HepG2 (cell line): ENCODE measurements around the gene GTF2H1. TPM values are rescaled to one million over a fixed set of nuclear protein-coding genes. Genes with fewer than 3 reads are reported as not detected.

Source experiments
- ARID2 ChIP-seq: sonication (generic); formaldehyde crosslinking; IDR thresholded peaks from 2 replicates; pipeline ENCODE4 v1.8.1; 2022; ENCODE audit warnings: mild to moderate bottlenecking, missing genetic modification reagents, borderline replicate concordance
- ATF7-NPFF ChIP-seq: sonication (generic); formaldehyde crosslinking; IDR thresholded peaks from 2 replicates; pipeline ENCODE4 v1.8.1; 2023; ENCODE audit warnings: mild to moderate bottlenecking, low read depth, missing genetic modification reagents, moderate library complexity
- ISL2 ChIP-seq: sonication (generic); formaldehyde crosslinking; IDR thresholded peaks from 2 replicates; pipeline ENCODE4 v1.5.0; 2020; ENCODE audit warnings: missing genetic modification reagents
- ONECUT2 ChIP-seq: sonication (generic); formaldehyde crosslinking; IDR thresholded peaks from 2 replicates; pipeline ENCODE4 v1.4.0; 2020; ENCODE audit warnings: missing genetic modification reagents
- PHF20 ChIP-seq: sonication (generic); formaldehyde crosslinking; IDR thresholded peaks from 2 replicates; pipeline ENCODE4 v1.5.0; 2020; ENCODE audit warnings: mild to moderate bottlenecking, missing genetic modification reagents
- RARG ChIP-seq: sonication (generic); formaldehyde crosslinking; IDR thresholded peaks from 2 replicates; pipeline ENCODE4 v1.4.0; 2020; ENCODE audit warnings: low read depth, mild to moderate bottlenecking, missing genetic modification reagents
- SP5 ChIP-seq: IDR thresholded peaks from 2 replicates; pipeline ENCODE4 v1.6.1; 2016; ENCODE audit warnings: low read depth, borderline replicate concordance
- TAF15 ChIP-seq: fragments of 200-400 bp; formaldehyde crosslinking; IDR thresholded peaks from one replicate; pipeline ENCODE4 v1.6.1; 2018; ENCODE audit warnings: mild to moderate bottlenecking, low read depth, low read length; ENCODE audit not compliant: poor library complexity, severe bottlenecking
- ZBTB4 ChIP-seq: sonication (generic); formaldehyde crosslinking; IDR thresholded peaks from 2 replicates; pipeline ENCODE4 v1.4.0; 2020; ENCODE audit warnings: missing genetic modification reagents, mild to moderate bottlenecking, borderline replicate concordance
- ZKSCAN1 ChIP-seq: fragments of 150-350 bp; IDR thresholded peaks from 2 replicates; pipeline ENCODE4 v1.6.1; 2014; ENCODE audit warnings: low read length
- ZNF225 ChIP-seq: sonication (generic); formaldehyde crosslinking; IDR thresholded peaks from 2 replicates; pipeline ENCODE4 v1.4.0; 2020; ENCODE audit warnings: mild to moderate bottlenecking, missing genetic modification reagents
- ZNF543 ChIP-seq: sonication (generic); formaldehyde crosslinking; IDR thresholded peaks from 2 replicates; pipeline ENCODE4 v1.4.0; 2020; ENCODE audit warnings: mild to moderate bottlenecking, missing genetic modification reagents
- ZNF570 ChIP-seq: sonication (generic); formaldehyde crosslinking; IDR thresholded peaks from 2 replicates; pipeline ENCODE4 v1.4.0; 2020; ENCODE audit warnings: mild to moderate bottlenecking, missing genetic modification reagents, borderline replicate concordance
- ZNF629 ChIP-seq: sonication (generic); formaldehyde crosslinking; conservative IDR thresholded peaks from 2 replicates; pipeline ENCODE4 v1.5.0; 2020; ENCODE audit warnings: missing genetic modification reagents
- ZNF782 ChIP-seq: sonication (generic); formaldehyde crosslinking; IDR thresholded peaks from 2 replicates; pipeline ENCODE4 v1.4.0; 2020; ENCODE audit warnings: missing genetic modification reagents, mild to moderate bottlenecking, borderline replicate concordance
- polyA plus RNA-seq, 8 experiments: library from polyadenylated mRNA; depleted of rRNA in 3 of 8; stranded (reverse) in 7 of 8; unstranded in 1 of 8; fragments of >200 nt; fragmentation: Illumina TruSeq in 4 of 8; extraction: Trizol in 4 of 8; gene quantifications; 2 replicates each; pipeline versions ENCODE4 v1.2.1 to v1.2.3, GENCODE V29; 2011 to 2016; ENCODE audit warnings: low read depth in 4 of 8, missing spikeins in 1 of 8, mixed read lengths in 1 of 8; ENCODE audit not compliant: insufficient read depth in 1 of 8
- total RNA-seq, 5 experiments: library from RNA; depleted of rRNA; stranded (reverse); fragments of >200 nt; fragmentation: Illumina TruSeq; extraction: Trizol; gene quantifications; 2 replicates each; pipeline ENCODE4 v1.2.3, GENCODE V29; 2016; ENCODE audit warnings: low read depth in 1 of 5
- TF ChIP-seq, protein P1 (sequence below), 2 experiments: fragments of 450-650 bp in 1 of 2; sonication (generic) in 1 of 2; formaldehyde crosslinking in 1 of 2; IDR thresholded peaks; 2 replicates each; pipeline versions ENCODE4 v1.6.1 to v1.8.0; 2016 to 2022; ENCODE audit warnings: antibody characterized with exemption in 1 of 2, mild to moderate bottlenecking in 1 of 2, missing genetic modification reagents in 1 of 2

GTF2H1 gene
- total and polyA plus RNA-seq, 2 of the 13 experiments (the other 11 are each of a cell fraction or from before 2014, with no cell fraction given): 15.7 to 51.4 TPM

DNA sequence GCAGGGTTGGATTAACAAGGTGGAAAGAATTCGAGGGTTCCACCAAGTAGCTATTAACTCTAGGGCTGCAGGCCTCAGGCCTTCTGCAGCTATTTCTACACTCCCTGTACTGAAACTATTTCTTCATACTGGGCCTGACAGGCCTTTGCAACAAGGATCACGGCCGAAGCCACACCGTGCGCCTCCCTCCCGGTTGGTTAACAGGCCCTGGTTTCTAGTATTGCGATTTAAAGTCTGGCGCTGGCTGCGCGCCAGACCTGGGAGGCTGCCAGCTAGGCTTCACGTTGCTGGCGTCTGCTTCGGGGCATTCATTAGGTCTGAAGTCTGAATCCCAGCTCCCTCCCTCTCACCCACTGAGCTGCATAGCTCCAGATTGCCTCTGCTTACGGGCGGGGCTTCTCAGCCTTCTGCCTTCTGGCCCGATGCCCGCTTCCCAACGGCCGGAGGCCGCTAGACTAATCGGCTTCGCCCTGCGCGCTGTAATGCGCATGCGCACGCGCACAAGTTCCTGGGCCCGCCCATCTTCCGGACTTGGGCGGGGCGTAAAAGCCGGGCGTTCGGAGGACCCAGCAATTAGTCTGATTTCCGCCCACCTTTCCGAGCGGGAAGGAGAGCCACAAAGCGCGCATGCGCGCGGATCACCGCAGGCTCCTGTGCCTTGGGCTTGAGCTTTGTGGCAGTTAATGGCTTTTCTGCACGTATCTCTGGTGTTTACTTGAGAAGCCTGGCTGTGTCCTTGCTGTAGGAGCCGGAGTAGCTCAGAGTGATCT lies 73.6 kb downstream of the GTF2H1 start (continued):
- TF ChIP-seq, protein P1, sequence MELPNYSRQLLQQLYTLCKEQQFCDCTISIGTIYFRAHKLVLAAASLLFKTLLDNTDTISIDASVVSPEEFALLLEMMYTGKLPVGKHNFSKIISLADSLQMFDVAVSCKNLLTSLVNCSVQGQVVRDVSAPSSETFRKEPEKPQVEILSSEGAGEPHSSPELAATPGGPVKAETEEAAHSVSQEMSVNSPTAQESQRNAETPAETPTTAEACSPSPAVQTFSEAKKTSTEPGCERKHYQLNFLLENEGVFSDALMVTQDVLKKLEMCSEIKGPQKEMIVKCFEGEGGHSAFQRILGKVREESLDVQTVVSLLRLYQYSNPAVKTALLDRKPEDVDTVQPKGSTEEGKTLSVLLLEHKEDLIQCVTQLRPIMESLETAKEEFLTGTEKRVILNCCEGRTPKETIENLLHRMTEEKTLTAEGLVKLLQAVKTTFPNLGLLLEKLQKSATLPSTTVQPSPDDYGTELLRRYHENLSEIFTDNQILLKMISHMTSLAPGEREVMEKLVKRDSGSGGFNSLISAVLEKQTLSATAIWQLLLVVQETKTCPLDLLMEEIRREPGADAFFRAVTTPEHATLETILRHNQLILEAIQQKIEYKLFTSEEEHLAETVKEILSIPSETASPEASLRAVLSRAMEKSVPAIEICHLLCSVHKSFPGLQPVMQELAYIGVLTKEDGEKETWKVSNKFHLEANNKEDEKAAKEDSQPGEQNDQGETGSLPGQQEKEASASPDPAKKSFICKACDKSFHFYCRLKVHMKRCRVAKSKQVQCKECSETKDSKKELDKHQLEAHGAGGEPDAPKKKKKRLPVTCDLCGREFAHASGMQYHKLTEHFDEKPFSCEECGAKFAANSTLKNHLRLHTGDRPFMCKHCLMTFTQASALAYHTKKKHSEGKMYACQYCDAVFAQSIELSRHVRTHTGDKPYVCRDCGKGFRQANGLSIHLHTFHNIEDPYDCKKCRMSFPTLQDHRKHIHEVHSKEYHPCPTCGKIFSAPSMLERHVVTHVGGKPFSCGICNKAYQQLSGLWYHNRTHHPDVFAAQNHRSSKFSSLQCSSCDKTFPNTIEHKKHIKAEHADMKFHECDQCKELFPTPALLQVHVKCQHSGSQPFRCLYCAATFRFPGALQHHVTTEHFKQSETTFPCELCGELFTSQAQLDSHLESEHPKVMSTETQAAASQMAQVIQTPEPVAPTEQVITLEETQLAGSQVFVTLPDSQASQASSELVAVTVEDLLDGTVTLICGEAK (IDR thresholded peaks at IDR 0.05): no peak
- TF ChIP-seq, protein P1 (CRISPR knock-in tag; IDR thresholded peaks at IDR 0.05): 0 out of 2 replicates have a peak, but pooled peaks have one; percentile 26
- TF ChIP-seq ZNF543 (CRISPR knock-in tag): peak; percentile 87
- no peak for TF ChIP-seq SP5 (CRISPR knock-in tag)
- TF ChIP-seq ONECUT2 (CRISPR knock-in tag): no peak
- peak; percentile 59; the same call in 1 of the 2 replicates for TF ChIP-seq ARID2 (CRISPR knock-in tag)
- TF ChIP-seq ZKSCAN1: no peak
- TF ChIP-seq ZNF570: 0 out of 2 replicates have a peak, but pooled peaks have one; percentile 25
- TF ChIP-seq ZNF629 (CRISPR knock-in tag): peak; percentile 9; the same call in 1 of the 2 replicates
- no peak for TF ChIP-seq ATF7-NPFF (CRISPR knock-in tag)
- 0 out of 2 replicates have a peak, but pooled peaks have one; percentile 28 for TF ChIP-seq ZNF782 (CRISPR knock-in tag)
- TF ChIP-seq ZNF225 (CRISPR knock-in tag): no peak
- peak; percentile 54 for TF ChIP-seq PHF20 (CRISPR knock-in tag)
- TF ChIP-seq ISL2 (CRISPR knock-in tag): peak; percentile 69
- no peak for TF ChIP-seq ZBTB4 (CRISPR knock-in tag)
- TF ChIP-seq TAF15: peak; percentile 85
- 0 out of 2 replicates have a peak, but pooled peaks have one; percentile 81 for TF ChIP-seq RARG (CRISPR knock-in tag)
